ENCODE measurements around the gene TMEM131.
"Not testable (repeated sequence)": the region's sequence is repeated elsewhere in the genome, so short reads cannot be mapped to it uniquely, and the experiment has no call there.

TMEM131 gene

GRCh38 chr2:97723156-97724072 lies 272.3 kb downstream of the TMEM131 start:
- DNase-seq (ENCODE audit: low spot score), result no peak

GRCh38 chr2:97722227-97722626 lies 273.5 kb downstream of the TMEM131 start:
- no peak for DNase-seq (ENCODE audit: low spot score)

DNA sequence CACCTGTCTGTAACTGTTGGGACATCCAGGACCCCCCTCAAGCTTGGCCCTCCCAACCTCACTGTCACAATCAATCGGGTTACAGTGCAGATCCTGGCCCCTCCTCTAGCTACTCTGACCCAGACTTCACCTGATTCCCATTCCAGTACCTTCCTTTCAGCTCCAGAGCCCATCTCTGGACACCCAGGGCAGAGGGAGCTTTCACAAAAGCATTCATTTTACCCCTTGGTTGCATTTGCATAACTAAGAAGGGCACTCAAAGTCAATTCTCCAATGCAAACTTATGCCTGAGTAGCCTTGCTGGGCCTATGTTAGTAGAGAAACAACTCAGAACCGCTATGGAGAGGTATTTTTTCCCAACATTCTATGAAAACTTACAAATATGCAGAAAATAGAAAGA lies 275.0 kb downstream of the TMEM131 start:
- no peak for DNase-seq (ENCODE audit: low spot score)

DNA sequence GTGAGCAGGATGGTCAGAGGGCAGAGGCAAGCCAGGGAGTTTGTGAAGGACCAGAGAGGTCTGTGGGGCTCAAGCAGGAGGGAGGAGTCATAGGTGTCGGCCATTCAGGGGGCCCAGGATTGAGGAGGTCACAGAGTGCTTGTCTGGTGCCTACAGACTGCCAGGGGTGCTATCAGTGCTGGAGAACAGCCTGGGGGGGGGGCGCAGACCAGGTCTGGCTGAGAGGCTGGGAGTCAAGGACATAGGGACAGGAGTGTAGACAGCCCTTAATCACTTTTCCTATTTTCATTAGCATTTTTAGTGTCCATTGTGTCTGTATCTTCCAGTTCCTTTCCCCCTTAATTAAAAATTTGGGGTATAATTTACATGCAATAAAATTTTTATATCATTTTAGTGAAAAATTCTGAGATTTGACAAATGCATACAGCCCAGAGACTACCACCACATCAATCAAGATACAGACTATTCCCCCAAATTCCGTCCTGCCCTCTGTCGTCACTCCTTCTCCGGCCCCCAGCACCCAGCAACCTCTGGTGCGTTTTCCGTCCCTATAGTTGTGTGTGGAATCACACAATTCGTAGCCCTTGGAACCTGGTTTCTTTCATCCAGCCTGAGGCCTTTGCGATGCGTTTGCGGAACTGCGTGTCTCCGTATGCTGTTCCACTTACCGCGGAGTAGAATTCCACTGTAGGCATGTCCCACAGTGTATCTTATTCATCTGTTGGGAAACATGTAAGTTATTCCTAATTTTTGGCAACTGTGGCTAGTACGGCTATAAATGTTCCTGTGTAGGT lies 276.2 kb downstream of the TMEM131 start:
- DNase-seq (ENCODE audit: low spot score), result no peak

DNA sequence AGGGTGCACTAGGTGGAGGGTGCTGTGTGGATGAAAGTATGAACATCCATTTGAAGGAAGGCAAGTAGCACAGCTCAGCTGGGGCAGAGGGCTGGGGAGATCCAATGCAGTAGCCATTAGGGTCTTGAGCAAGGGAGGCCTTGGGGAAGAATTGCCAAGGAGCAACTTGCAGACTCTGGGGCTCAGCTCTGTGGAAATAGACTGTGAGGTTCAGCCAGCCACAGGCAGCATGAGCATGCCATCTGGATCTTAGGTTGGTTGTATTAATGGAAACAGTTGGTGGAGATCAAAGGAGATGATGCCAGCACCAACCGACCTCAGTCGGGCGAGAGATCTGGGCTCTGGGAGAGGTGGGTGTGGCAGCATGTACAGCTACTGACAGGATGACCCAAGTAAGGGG lies 276.8 kb downstream of the TMEM131 start:
- no peak for DNase-seq (ENCODE audit: low spot score)

DNA sequence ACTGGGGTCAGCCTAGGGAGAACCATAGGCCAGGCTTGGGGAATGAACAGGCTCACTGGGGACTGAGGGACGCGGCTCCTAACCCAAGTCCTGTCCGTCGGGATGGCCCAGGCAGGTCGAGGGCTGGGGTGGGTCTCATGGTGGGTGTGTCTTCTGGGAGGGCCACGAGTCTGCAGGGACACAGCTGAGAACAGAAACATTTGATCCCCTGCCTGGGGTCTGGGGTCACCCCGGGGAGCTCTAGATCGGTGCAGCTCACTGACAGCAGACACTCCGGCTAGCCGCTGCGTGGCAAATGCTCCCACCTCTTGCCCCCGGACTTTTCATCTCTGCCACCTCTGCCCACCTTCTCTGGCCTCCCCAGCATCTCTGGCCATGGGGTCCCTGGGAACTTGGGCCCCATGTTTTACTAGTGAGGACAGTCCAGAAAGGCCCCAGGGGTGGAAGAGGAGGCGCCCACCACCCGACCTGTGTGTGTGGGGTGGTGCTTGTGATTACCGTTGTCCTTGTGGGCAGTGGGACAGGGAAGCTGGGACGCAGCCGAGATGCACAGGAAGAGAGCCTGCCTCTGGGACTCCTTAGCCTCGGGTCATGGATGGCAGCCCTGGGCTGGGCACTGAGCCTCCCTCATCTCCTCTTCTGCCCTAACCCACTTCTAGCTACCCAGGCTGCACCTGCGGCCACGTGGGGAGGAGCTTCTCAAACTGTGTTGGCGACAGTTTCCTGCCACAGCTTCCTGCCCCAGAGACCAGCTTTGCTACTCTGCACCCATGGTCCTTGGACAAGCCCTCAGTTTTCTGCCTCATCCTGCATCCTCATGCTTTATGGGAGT lies 277.5 kb downstream of the TMEM131 start:
- DNase-seq (ENCODE audit: low spot score), result no peak

DNA sequence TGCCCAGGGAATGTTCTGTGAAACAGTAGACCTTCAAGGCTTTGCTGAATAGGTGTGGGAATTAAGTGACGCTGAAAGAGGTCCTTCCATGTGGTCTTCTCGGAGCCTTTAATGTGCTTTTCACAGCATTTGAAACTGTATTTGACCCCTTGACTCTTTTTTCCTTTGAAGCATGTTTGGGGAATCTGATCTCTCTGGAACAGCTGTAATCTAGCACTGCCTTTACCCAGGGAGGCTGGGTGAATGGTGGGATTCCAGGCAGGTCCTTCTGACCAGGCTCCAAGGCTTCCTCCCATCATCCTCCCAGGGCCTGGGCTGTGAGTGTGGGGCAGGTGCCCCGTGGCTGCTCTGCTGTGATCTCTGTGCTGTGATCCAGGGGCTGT lies 278.1 kb downstream of the TMEM131 start:
- no peak for DNase-seq (ENCODE audit: low spot score)

GRCh38 chr2:97716695-97717612 lies 278.8 kb downstream of the TMEM131 start:
- no peak for DNase-seq (ENCODE audit: low spot score)

GRCh38 chr2:97715951-97716694 lies 279.6 kb downstream of the TMEM131 start:
- DNase-seq (ENCODE audit: low spot score), result no peak

- DNase-seq (ENCODE audit: low spot score), result no peak
These were observed 280.6 kb downstream of the TMEM131 start for GRCh38 chr2:97714950-97715652.

DNA sequence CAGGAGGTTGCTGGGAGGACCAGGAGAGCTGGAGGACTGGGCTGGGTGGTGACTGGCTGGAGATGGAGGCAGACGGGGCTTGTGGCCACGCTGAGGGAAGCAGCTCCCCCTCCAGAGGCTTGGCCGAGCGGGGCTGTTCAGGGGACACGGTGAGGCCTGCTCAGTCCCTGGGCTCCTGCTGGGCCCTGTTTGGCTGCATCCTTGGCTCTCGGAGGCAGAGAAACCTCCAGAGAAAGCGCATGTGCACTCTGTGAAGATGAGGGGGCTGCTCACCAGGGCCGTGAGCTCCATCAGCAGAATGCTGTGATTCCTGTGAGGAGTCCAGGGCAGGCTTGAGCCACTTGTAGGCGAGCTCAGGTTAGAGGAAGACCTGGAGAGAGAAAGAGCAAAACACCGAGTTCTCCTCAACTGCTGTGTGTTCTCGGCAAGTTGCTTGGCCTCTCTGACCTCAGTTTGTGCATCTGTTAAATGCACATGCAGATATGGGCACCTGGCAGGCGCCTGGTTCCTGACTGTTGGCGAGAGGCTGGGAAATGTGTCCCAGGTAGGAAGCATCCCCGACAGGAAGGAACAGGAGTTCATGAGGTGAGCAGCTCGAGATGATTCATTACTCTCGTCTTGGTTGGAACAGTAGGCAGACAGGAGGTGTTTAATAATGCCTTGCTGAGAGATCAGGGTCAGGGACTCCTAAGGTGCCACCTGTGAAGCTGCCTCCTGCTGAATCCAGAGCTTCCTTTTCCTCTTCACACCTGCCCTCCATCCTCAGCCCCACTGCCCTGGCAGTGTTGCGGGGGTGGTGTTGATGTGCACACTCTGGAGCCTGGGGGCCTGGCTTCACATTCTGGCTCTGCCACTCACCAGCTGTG lies 281.4 kb downstream of the TMEM131 start:
- no peak for DNase-seq (ENCODE audit: low spot score)

DNA sequence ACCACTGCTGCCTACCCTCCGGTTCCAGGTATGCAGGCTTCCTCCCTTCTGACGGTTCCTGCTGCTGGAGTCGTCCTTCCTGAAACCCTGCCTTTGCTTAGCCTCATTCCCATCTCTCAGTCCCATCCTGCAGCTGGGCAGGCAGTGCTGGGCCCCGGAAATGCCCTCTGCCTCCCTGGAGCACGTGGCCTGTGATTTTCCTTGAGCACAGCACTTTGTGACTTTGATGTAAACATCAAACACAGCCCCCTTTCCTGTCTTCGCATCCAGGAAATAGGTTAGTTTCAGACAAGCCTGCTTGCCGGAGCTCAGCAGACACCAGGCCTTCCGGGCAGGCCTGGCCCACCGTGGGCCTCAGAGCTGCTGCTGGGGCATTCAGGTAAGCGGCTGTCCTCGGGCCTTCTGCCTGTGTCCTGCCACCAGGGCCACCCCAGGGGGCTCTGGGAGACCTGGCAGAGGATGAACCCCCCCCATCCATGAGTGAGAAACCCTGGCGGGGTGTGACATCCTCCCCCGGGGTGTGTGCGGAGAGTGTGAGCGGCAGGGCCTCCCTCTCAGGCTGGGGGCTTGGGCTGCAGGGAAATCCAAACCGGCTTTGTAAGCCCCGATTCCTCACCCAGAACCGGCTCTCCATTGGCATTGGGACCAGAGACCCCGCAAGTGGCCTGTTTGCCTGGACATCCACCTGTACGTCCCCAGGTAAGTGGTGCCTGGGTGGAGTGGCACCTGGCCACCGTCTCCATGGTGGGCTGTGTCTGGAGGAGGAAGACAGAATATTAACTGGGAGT lies 282.3 kb downstream of the TMEM131 start, which contains the start of gene ZAP70:
TSS of gene ZAP70 (plus strand) at position 281 of the 788 bp plus-strand sequence. CDS start 10,461 bp downstream, outside the sequence.
- DNase-seq (ENCODE audit: low spot score), result no peak

- DNase-seq (ENCODE audit: low spot score), result no peak
These were observed 283.0 kb downstream of the TMEM131 start for GRCh38 chr2:97712693-97713295.

- DNase-seq (ENCODE audit: low spot score), result not testable (repeated sequence)
These were observed 283.6 kb downstream of the TMEM131 start for GRCh38 chr2:97712175-97712574.

GRCh38 chr2:97711394-97711711 lies 284.4 kb downstream of the TMEM131 start:
- no peak for DNase-seq (ENCODE audit: low spot score)

GRCh38 chr2:97708608-97709007 lies 287.1 kb downstream of the TMEM131 start:
- DNase-seq (ENCODE audit: low spot score), result no peak

DNA sequence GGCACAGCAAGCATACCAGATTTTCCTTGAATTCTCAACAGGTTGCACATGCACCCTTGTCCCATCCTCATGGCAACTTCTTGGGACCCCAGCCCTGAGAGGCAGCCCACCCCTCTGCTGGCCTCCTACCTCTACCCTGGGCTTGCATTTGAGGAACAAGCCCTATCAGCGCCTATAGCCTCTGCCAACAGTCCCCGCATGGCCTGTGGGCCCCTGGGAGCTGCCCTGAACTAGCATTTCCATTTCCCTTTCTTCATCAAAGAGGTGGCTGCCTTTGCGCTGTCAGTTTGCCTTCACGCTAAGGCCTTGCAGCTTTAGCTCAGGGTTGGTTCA lies 287.7 kb downstream of the TMEM131 start:
- no peak for DNase-seq (ENCODE audit: low spot score)

Measured in cerebellar cortex (tissue), 1 donor.